CD4-positive, CD25-positive, alpha-beta regulatory T cell (primary cell): ENCODE data around the gene KCNQ1. TPM values are rescaled to one million over a fixed set of nuclear protein-coding genes. Genes with fewer than 3 reads are reported as not detected.
"Not testable (repeated sequence)": the region's sequence is repeated elsewhere in the genome, so short reads cannot be mapped to it uniquely, and the experiment has no call there.

ENCODE experiments used
- ATAC-seq, 2 donors: fragments of 150-1000 bp; cut with Tn5 transposase; one replicate each; pipeline ENCODE4 v1.10.0; 2021; ENCODE audit warnings: low read depth in 2 of 2, moderate number of reproducible peaks in 2 of 2, moderate library complexity in 1 of 2
- DNase-seq, 3 donors: peaks; one replicate each; pipeline versions ENCODE4 v3.0.0 to v3.0.0-alpha.2; 2012 to 2022; ENCODE audit warnings: mixed read lengths in 1 of 3
- H3K27ac ChIP-seq: one replicate; pipeline ENCODE4 v1.7.0; 2013; ENCODE audit warnings: mild to moderate bottlenecking, low read length; ENCODE audit not compliant: insufficient read depth, poor library complexity, severe bottlenecking
- H3K27me3 ChIP-seq: one replicate; pipeline ENCODE4 v1.7.0; 2013; ENCODE audit warnings: low read length; ENCODE audit not compliant: control insufficient read depth, insufficient read depth
- H3K36me3 ChIP-seq: one replicate; pipeline ENCODE4 v1.7.0; 2013; ENCODE audit warnings: mild to moderate bottlenecking, low read length, moderate library complexity; ENCODE audit not compliant: control insufficient read depth, insufficient read depth
- H3K4me1 ChIP-seq: 2 replicates; pipeline ENCODE4 v1.7.0; 2013; ENCODE audit warnings: mild to moderate bottlenecking, low read length; ENCODE audit not compliant: insufficient read depth, control insufficient read depth, poor library complexity, severe bottlenecking
- H3K4me3 ChIP-seq: one replicate; pipeline ENCODE4 v1.7.0; 2013; ENCODE audit warnings: low read depth, mild to moderate bottlenecking, low read length, moderate library complexity
- H3K9me3 ChIP-seq, 2 experiments: 1 replicate in 1 of 2; 2 replicates in 1 of 2; pipeline ENCODE4 v1.7.0; 2013; ENCODE audit warnings: low read length in 2 of 2, mild to moderate bottlenecking in 1 of 2, moderate library complexity in 1 of 2; ENCODE audit not compliant: control insufficient read depth in 2 of 2
- H3K27ac Mint-ChIP-seq, 3 donors: one replicate each; pipeline ENCODE4 v1.8.0; 2020 to 2022; ENCODE audit warnings: mild to moderate bottlenecking in 3 of 3, mixed read lengths in 3 of 3, moderate library complexity in 2 of 3
- H3K27me3 Mint-ChIP-seq: one replicate; pipeline ENCODE4 v1.8.0; 2022; ENCODE audit warnings: mild to moderate bottlenecking, mixed read lengths
- H3K36me3 Mint-ChIP-seq: one replicate; pipeline ENCODE4 v1.8.0; 2020; ENCODE audit warnings: mixed read lengths
- H3K4me1 Mint-ChIP-seq, 4 donors: one replicate each; pipeline ENCODE4 v1.8.0; 2020 to 2022; ENCODE audit warnings: mixed read lengths in 4 of 4, mild to moderate bottlenecking in 1 of 4
- H3K4me3 Mint-ChIP-seq, 4 donors: one replicate each; pipeline ENCODE4 v1.8.0; 2020 to 2022; ENCODE audit warnings: mild to moderate bottlenecking in 4 of 4, mixed read lengths in 4 of 4, moderate library complexity in 3 of 4
- H3K9me3 Mint-ChIP-seq, 7 donors: one replicate each; pipeline ENCODE4 v1.8.0; 2020 to 2022; ENCODE audit warnings: mixed read lengths in 7 of 7, mild to moderate bottlenecking in 3 of 7, moderate library complexity in 2 of 7
- polyA plus RNA-seq, 4 donors: library from polyadenylated mRNA; unstranded; fragments of 300-500 nt; fragmentation: Illumina TruSeq; gene quantifications; one replicate each; pipeline ENCODE4 v1.2.3, GENCODE V29; 2021
- total RNA-seq: library from RNA; stranded (reverse); gene quantifications from one replicate; pipeline ENCODE4 v1.2.3, GENCODE V29; 2022

Gene KCNQ1
- total and polyA plus RNA-seq, 5 donors from 2014 or later = 5.5 to 13.4 (median 6.8) TPM

GRCh38 chr11:2474059-2474901 lies 29.5 kb downstream of the KCNQ1 start:
- ATAC-seq = no peak
- Histone ChIP-seq H3K9me3 (peaks cover 0 to 2% of the 10 kb centered on the region in 2 experiments), H3K36me3 (no peaks in the 10 kb centered on the region), H3K27me3 (no peaks in the 10 kb centered on the region), H3K4me3 (no peak overlapping the region), H3K4me1 (no peaks in the 10 kb centered on the region), H3K27ac (no peak overlapping the region)
- Mint-ChIP-seq H3K27ac (peak overlapping the region in 1 of 3 donors; percentile 77), H3K9me3 (peaks cover 0 to 11% (median 6%) of the 10 kb centered on the region in 7 donors), H3K4me1 (peaks cover 0 to 18% (median 8%) of the 10 kb centered on the region in 4 donors), H3K4me3 (no peak overlapping the region), H3K36me3 (peaks cover 13% of the 10 kb centered on the region), H3K27me3 (no peaks in the 10 kb centered on the region)
- DNase-seq = no peak

GRCh38 chr11:2475136-2475918 lies 30.5 kb downstream of the KCNQ1 start:
- DNase-seq (no peak), ATAC-seq (no peak)
- Mint-ChIP-seq H3K36me3 (peaks cover 18% of the 10 kb centered on the region), H3K4me1 (peaks cover 0 to 17% (median 8%) of the 10 kb centered on the region in 4 donors), H3K4me3 (no peak overlapping the region), H3K9me3 (peaks cover 2 to 18% (median 6%) of the 10 kb centered on the region in 7 donors), H3K27me3 (no peaks in the 10 kb centered on the region), H3K27ac (no peak overlapping the region)
- H3K27me3 ChIP-seq = no peaks in the 10 kb centered on the region
- H3K4me3 ChIP-seq = no peak overlapping the region
- peaks cover 4 to 12% of the 10 kb centered on the region in 2 experiments for H3K9me3 ChIP-seq
- H3K36me3 ChIP-seq = no peaks in the 10 kb centered on the region
- no peak overlapping the region for H3K27ac ChIP-seq
- H3K4me1 ChIP-seq = no peaks in the 10 kb centered on the region

GRCh38 chr11:2477254-2477653 lies 32.4 kb downstream of the KCNQ1 start:
- H3K27me3 ChIP-seq = no peaks in the 10 kb centered on the region
- Mint-ChIP-seq H3K27me3 (no peaks in the 10 kb centered on the region), H3K27ac (no peak overlapping the region), H3K36me3 (peaks cover 26% of the 10 kb centered on the region), H3K4me3 (no peak overlapping the region), H3K4me1 (peaks cover 0 to 21% (median 9%) of the 10 kb centered on the region in 4 donors), H3K9me3 (peaks cover 2 to 18% (median 6%) of the 10 kb centered on the region in 7 donors)
- peaks cover 4% of the 10 kb centered on the region for H3K4me1 ChIP-seq
- no peak overlapping the region for H3K4me3 ChIP-seq
- ATAC-seq = no peak
- no peaks in the 10 kb centered on the region for H3K36me3 ChIP-seq
- no peak overlapping the region for H3K27ac ChIP-seq
- DNase-seq = no peak
- peaks cover 4 to 12% of the 10 kb centered on the region in 2 experiments for H3K9me3 ChIP-seq

- Mint-ChIP-seq H3K4me3 (no peak overlapping the region), H3K27ac (no peak overlapping the region), H3K4me1 (peaks cover 0 to 26% (median 8%) of the 10 kb centered on the region in 4 donors), H3K27me3 (no peaks in the 10 kb centered on the region), H3K9me3 (peaks cover 2 to 20% (median 11%) of the 10 kb centered on the region in 7 donors), H3K36me3 (peaks cover 33% of the 10 kb centered on the region)
- no peak for ATAC-seq
- Histone ChIP-seq H3K36me3 (no peaks in the 10 kb centered on the region), H3K27me3 (no peaks in the 10 kb centered on the region), H3K9me3 (peaks cover 4 to 12% of the 10 kb centered on the region in 2 experiments), H3K4me3 (no peak overlapping the region), H3K27ac (no peak overlapping the region), H3K4me1 (peaks cover 4% of the 10 kb centered on the region)
- no peak for DNase-seq
Observed at GRCh38 chr11:2477936-2478335, 33.1 kb downstream of the KCNQ1 start.

GRCh38 chr11:2480067-2480873 lies 35.5 kb downstream of the KCNQ1 start:
- ATAC-seq = peak in 1 of 2 donors; percentile 23
- H3K9me3 ChIP-seq = peaks cover 4 to 12% of the 10 kb centered on the region in 2 experiments
- H3K27ac ChIP-seq, H3K4me1 ChIP-seq, H3K27me3 Mint-ChIP-seq, H3K27me3 ChIP-seq, H3K4me3 ChIP-seq, H3K36me3 ChIP-seq, DNase-seq: not testable (repeated sequence)
- Mint-ChIP-seq H3K36me3 (peaks cover 48% of the 10 kb centered on the region), H3K4me1 (peaks cover 0 to 30% (median 8%) of the 10 kb centered on the region in 4 donors), H3K9me3 (peaks cover 2 to 20% (median 14%) of the 10 kb centered on the region in 7 donors), H3K27ac (peak overlapping the region in 1 of 3 donors; percentile 61), H3K4me3 (peak overlapping the region in 3 of 4 donors; percentile 20 to 66 (median 63))

- no peak for DNase-seq
- H3K4me1 ChIP-seq = peaks cover 4% of the 10 kb centered on the region
- H3K4me3 Mint-ChIP-seq = peak overlapping the region in 3 of 4 donors; percentile 20 to 66 (median 63)
- peak overlapping the region in 2 of 3 donors; percentile 26 to 61 for H3K27ac Mint-ChIP-seq
- no peaks in the 10 kb centered on the region for H3K27me3 Mint-ChIP-seq
- H3K36me3 ChIP-seq = no peaks in the 10 kb centered on the region
- H3K27ac ChIP-seq = no peak overlapping the region
- peaks cover 0 to 27% (median 8%) of the 10 kb centered on the region in 4 donors for H3K4me1 Mint-ChIP-seq
- no peak overlapping the region for H3K4me3 ChIP-seq
- H3K36me3 Mint-ChIP-seq = peaks cover 53% of the 10 kb centered on the region
- peaks cover 2 to 23% (median 14%) of the 10 kb centered on the region in 7 donors for H3K9me3 Mint-ChIP-seq
- peak; percentile 22 to 54 for ATAC-seq
- peaks cover 7 to 12% of the 10 kb centered on the region in 2 experiments for H3K9me3 ChIP-seq
- no peaks in the 10 kb centered on the region for H3K27me3 ChIP-seq
Observed at GRCh38 chr11:2480874-2481220, 36.0 kb downstream of the KCNQ1 start.

GRCh38 chr11:2481253-2481652 lies 36.4 kb downstream of the KCNQ1 start:
- H3K27me3 Mint-ChIP-seq = no peaks in the 10 kb centered on the region
- H3K36me3 Mint-ChIP-seq = peaks cover 56% of the 10 kb centered on the region
- H3K27ac Mint-ChIP-seq = peak overlapping the region in 2 of 3 donors; percentile 26 to 61
- H3K4me1 ChIP-seq = peaks cover 4% of the 10 kb centered on the region
- no peak overlapping the region for H3K27ac ChIP-seq
- H3K4me3 Mint-ChIP-seq = peak overlapping the region in 2 of 4 donors; percentile 4 to 63
- peak in 1 of 3 donors; percentile 28 for DNase-seq
- peaks cover 0 to 27% (median 8%) of the 10 kb centered on the region in 4 donors for H3K4me1 Mint-ChIP-seq
- peaks cover 7 to 12% of the 10 kb centered on the region in 2 experiments for H3K9me3 ChIP-seq
- peaks cover 2 to 25% (median 14%) of the 10 kb centered on the region in 7 donors for H3K9me3 Mint-ChIP-seq
- no peaks in the 10 kb centered on the region for H3K27me3 ChIP-seq
- H3K36me3 ChIP-seq = no peaks in the 10 kb centered on the region
- peak; percentile 50 to 64 for ATAC-seq
- H3K4me3 ChIP-seq = no peak overlapping the region
